ENCODE measurements around the gene STAP1.

The STAP1 gene

GRCh38 chr4:67604029-67604381 lies 45.5 kb downstream of the STAP1 start:
- TF ChIP-seq CTCF (IDR thresholded peaks at IDR 0.05; ENCODE audit: extremely low read depth, insufficient read depth, missing control alignments), result no peak
- in situ Hi-C loops (cut with MboI; ENCODE audit: low pct_unique_long_range_greater_than_20kb, low sequenced_read_pairs, unreplicated experiment), result no loop called here
- no peak for DNase-seq (ENCODE audit: low spot score)

- DNase-seq (ENCODE audit: low spot score), result no peak
- in situ Hi-C loops (cut with MboI; ENCODE audit: low pct_unique_long_range_greater_than_20kb, low sequenced_read_pairs, unreplicated experiment), result no loop called here
- no peak for TF ChIP-seq CTCF (IDR thresholded peaks at IDR 0.05; ENCODE audit: extremely low read depth, insufficient read depth, missing control alignments)
These were observed 46.2 kb downstream of the STAP1 start for GRCh38 chr4:67604749-67605148.

GRCh38 chr4:67608027-67608426 lies 49.5 kb downstream of the STAP1 start:
- in situ Hi-C loops (cut with MboI; ENCODE audit: low pct_unique_long_range_greater_than_20kb, low sequenced_read_pairs, unreplicated experiment), result no loop called here
- TF ChIP-seq CTCF (IDR thresholded peaks at IDR 0.05; ENCODE audit: extremely low read depth, insufficient read depth, missing control alignments), result no peak

GRCh38 chr4:67614186-67614585 lies 55.7 kb downstream of the STAP1 start:
- DNase-seq (ENCODE audit: low spot score), result no peak
- in situ Hi-C loops (cut with MboI; ENCODE audit: low pct_unique_long_range_greater_than_20kb, low sequenced_read_pairs, unreplicated experiment), result no loop called here
- no peak for TF ChIP-seq CTCF (IDR thresholded peaks at IDR 0.05; ENCODE audit: extremely low read depth, insufficient read depth, missing control alignments)

More at GRCh38 chr4:67608027-67608426, 49.5 kb downstream of the STAP1 start:
- DNase-seq (ENCODE audit: low spot score), result no peak

- DNase-seq (ENCODE audit: low spot score), result no peak
- in situ Hi-C loops (cut with MboI; ENCODE audit: low pct_unique_long_range_greater_than_20kb, low sequenced_read_pairs, unreplicated experiment), result no loop called here
- TF ChIP-seq CTCF (IDR thresholded peaks at IDR 0.05; ENCODE audit: extremely low read depth, insufficient read depth, missing control alignments), result no peak
These were observed 56.6 kb downstream of the STAP1 start for GRCh38 chr4:67615119-67615518.

- no peak for TF ChIP-seq CTCF (IDR thresholded peaks at IDR 0.05; ENCODE audit: extremely low read depth, insufficient read depth, missing control alignments)
- in situ Hi-C loops (cut with MboI; ENCODE audit: low pct_unique_long_range_greater_than_20kb, low sequenced_read_pairs, unreplicated experiment), result no loop called here
- no peak for DNase-seq (ENCODE audit: low spot score)
These were observed 58.0 kb downstream of the STAP1 start for GRCh38 chr4:67616478-67616877.

GRCh38 chr4:67624939-67625338 lies 66.4 kb downstream of the STAP1 start:
- TF ChIP-seq CTCF (IDR thresholded peaks at IDR 0.05; ENCODE audit: extremely low read depth, insufficient read depth, missing control alignments), result no peak
- no peak for DNase-seq (ENCODE audit: low spot score)
- in situ Hi-C loops (cut with MboI; ENCODE audit: low pct_unique_long_range_greater_than_20kb, low sequenced_read_pairs, unreplicated experiment), result no loop called here

Data from GM13977 (cell line).